Measurements from ENCODE around the gene PPCDC.
A peak's percentile ranks its signal among the peaks of the same experiment; 100 is the strongest.

Gene PPCDC

GRCh38 chr15:75023181-75023871 is at the start of gene PPCDC:
Gene PPCDC (plus strand): TSS chr15:75023590. CDS start chr15:75028319, 4,729 bp downstream.
- peak; percentile 95 for DNase-seq (ENCODE audit: low read depth)

- no peak for DNase-seq (ENCODE audit: low read depth)
Measured at GRCh38 chr15:74976159-74976558, 47.2 kb upstream of the PPCDC start.

- no peak for DNase-seq (ENCODE audit: low read depth)
Measured at GRCh38 chr15:74977599-74977998, 45.8 kb upstream of the PPCDC start.

- DNase-seq (ENCODE audit: low read depth) = no peak
Measured at GRCh38 chr15:74978077-74978476, 45.3 kb upstream of the PPCDC start.

- DNase-seq (ENCODE audit: low read depth) = peak; percentile 31
Measured at GRCh38 chr15:74978503-74978902, 44.9 kb upstream of the PPCDC start.

GRCh38 chr15:74982183-74982582 is 41.2 kb upstream of the PPCDC start:
- DNase-seq (ENCODE audit: low read depth) = no peak

- DNase-seq (ENCODE audit: low read depth) = no peak
Measured at GRCh38 chr15:74983725-74984231, 39.6 kb upstream of the PPCDC start.

- peak; percentile 34 for DNase-seq (ENCODE audit: low read depth)
Measured at GRCh38 chr15:74988007-74988800, 35.2 kb upstream of the PPCDC start.

- DNase-seq (ENCODE audit: low read depth) = no peak
Measured at GRCh38 chr15:74989527-74989926, 33.9 kb upstream of the PPCDC start.

GRCh38 chr15:74992619-74993018 is 30.8 kb upstream of the PPCDC start:
- no peak for DNase-seq (ENCODE audit: low read depth)

- DNase-seq (ENCODE audit: low read depth) = no peak
Measured at GRCh38 chr15:74994236-74994635, 29.2 kb upstream of the PPCDC start.

- DNase-seq (ENCODE audit: low read depth) = no peak
Measured at GRCh38 chr15:74994685-74995084, 28.7 kb upstream of the PPCDC start.

- DNase-seq (ENCODE audit: low read depth) = peak; percentile 93
Measured at GRCh38 chr15:74995182-74995778, 28.1 kb upstream of the PPCDC start, which contains the start of gene SCAMP5. Gene SCAMP5 (plus strand): TSS chr15:74995563. CDS start chr15:75011840, 16,277 bp downstream.

- no peak for DNase-seq (ENCODE audit: low read depth)
Measured at GRCh38 chr15:74995779-74996765, 27.3 kb upstream of the PPCDC start.

GRCh38 chr15:74997141-74997540 is 26.2 kb upstream of the PPCDC start:
- no peak for DNase-seq (ENCODE audit: low read depth)

- no peak for DNase-seq (ENCODE audit: low read depth)
Measured at GRCh38 chr15:74997543-74997942, 25.8 kb upstream of the PPCDC start.

- DNase-seq (ENCODE audit: low read depth) = no peak
Measured at GRCh38 chr15:75001310-75001709, 22.1 kb upstream of the PPCDC start.

GRCh38 chr15:75002398-75002797 is 21.0 kb upstream of the PPCDC start:
- no peak for DNase-seq (ENCODE audit: low read depth)

GRCh38 chr15:75007216-75007615 is 16.2 kb upstream of the PPCDC start:
- DNase-seq (ENCODE audit: low read depth) = no peak

- no peak for DNase-seq (ENCODE audit: low read depth)
Measured at GRCh38 chr15:75008221-75008625, 15.2 kb upstream of the PPCDC start.

GRCh38 chr15:75008629-75009326 is 14.6 kb upstream of the PPCDC start:
- DNase-seq (ENCODE audit: low read depth) = no peak

Measured in EH (cell line).